IMR-90 (cell line): ENCODE data around the gene GAS7. TPM values are rescaled to one million over a fixed set of nuclear protein-coding genes. Genes with fewer than 3 reads are reported as not detected.

Source experiments
- ATAC-seq: fragments of 200-7000 bp; cut with Tn5 transposase; 2 replicates; pipeline ENCODE4 v1.9.1; 2020; ENCODE audit warnings: low read depth, mild to moderate bottlenecking, moderate library complexity
- BruUV-seq: library from RNA; stranded (reverse); fragments of 400-500 nt; replicated peaks from 2 replicates; lab custom pipeline; 2021; lab: Mats Ljungman, UMichigan
- CTCF ChIA-PET: fragments of 300-600 bp; formaldehyde crosslinking; extraction: SDS; loops from one replicate; lab custom pipeline; 2021; ENCODE audit warnings: antibody characterized with exemption; lab: Yijun Ruan, JAX
- POLR2A ChIA-PET: fragments of 300-600 bp; sonication (Branson Sonifier 250); formaldehyde crosslinking; loops from one replicate; lab custom pipeline; 2022; ENCODE audit warnings: antibody characterized with exemption; ENCODE audit not compliant: unreplicated experiment; lab: Charles Lee
- DNase-seq: peaks from one replicate; pipeline ENCODE4 v3.0.0; 2013
- H2AFZ ChIP-seq: replicated peaks from 2 replicates; pipeline ENCODE3; 2013; ENCODE audit warnings: low read length, mild to moderate bottlenecking; ENCODE audit not compliant: poor library complexity
- H2AK5ac ChIP-seq: 2 replicates; pipeline ENCODE4 v1.6.1; 2013; ENCODE audit warnings: low read depth, low read length, inconsistent platforms
- H2AK9ac ChIP-seq: replicated peaks from 2 replicates; pipeline ENCODE3; 2013; ENCODE audit warnings: mild to moderate bottlenecking, low read depth, low read length, moderate library complexity; ENCODE audit not compliant: poor library complexity
- H2BK120ac ChIP-seq: 2 replicates; pipeline ENCODE4 v1.6.1; 2013; ENCODE audit warnings: low read depth, low read length, inconsistent platforms
- H2BK15ac ChIP-seq: 3 replicates; pipeline ENCODE4 v1.6.1; 2013; ENCODE audit warnings: low read depth, low read length, inconsistent platforms
- H2BK20ac ChIP-seq: 2 replicates; pipeline ENCODE4 v1.6.1; 2013; ENCODE audit warnings: low read depth, mild to moderate bottlenecking, inconsistent platforms, low read length, moderate library complexity
- H2BK5ac ChIP-seq: 2 replicates; pipeline ENCODE4 v1.6.1; 2013; ENCODE audit warnings: mild to moderate bottlenecking, low read depth, low read length, inconsistent platforms; ENCODE audit not compliant: poor library complexity, severe bottlenecking
- H3K14ac ChIP-seq: replicated peaks from 2 replicates; pipeline ENCODE4 v1.6.1; 2013; ENCODE audit warnings: low read depth, low read length, inconsistent platforms
- H3K18ac ChIP-seq: 2 replicates; pipeline ENCODE4 v1.6.1; 2013; ENCODE audit warnings: low read depth, low read length, control low read depth
- H3K23ac ChIP-seq: 2 replicates; pipeline ENCODE4 v1.6.1; 2013; ENCODE audit warnings: low read depth, low read length, inconsistent platforms
- H3K27ac ChIP-seq: 2 replicates; pipeline ENCODE4 v1.5.1; 2013; ENCODE audit warnings: mild to moderate bottlenecking, control low read depth, low read length; ENCODE audit not compliant: insufficient read depth
- H3K27me3 ChIP-seq: 2 replicates; pipeline ENCODE4 v1.6.1; 2013; ENCODE audit warnings: low read length; ENCODE audit not compliant: control insufficient read depth, insufficient read depth
- H3K36me3 ChIP-seq: 2 replicates; pipeline ENCODE4 v1.6.1; 2013; ENCODE audit warnings: low read length, mixed read lengths; ENCODE audit not compliant: control insufficient read depth, insufficient read depth
- H3K4ac ChIP-seq: 2 replicates; pipeline ENCODE4 v1.6.1; 2013; ENCODE audit warnings: low read depth, low read length, inconsistent platforms
- H3K4me1 ChIP-seq: 2 replicates; pipeline ENCODE4 v1.6.1; 2013; ENCODE audit warnings: low read length, mixed read lengths; ENCODE audit not compliant: control insufficient read depth, insufficient read depth
- H3K4me2 ChIP-seq: 2 replicates; pipeline ENCODE4 v1.6.1; 2013; ENCODE audit warnings: low read depth, mild to moderate bottlenecking, control low read depth, low read length, moderate library complexity
- H3K4me3 ChIP-seq: 2 replicates; pipeline ENCODE4 v1.5.1; 2013; ENCODE audit warnings: low read depth, mild to moderate bottlenecking, control low read depth, low read length, moderate library complexity; ENCODE audit not compliant: insufficient read depth
- H3K56ac ChIP-seq: 2 replicates; pipeline ENCODE4 v1.6.1; 2013; ENCODE audit warnings: low read length, inconsistent platforms; ENCODE audit not compliant: insufficient read depth; ENCODE audit errors: extremely low read depth
- H3K79me1 ChIP-seq, 2 experiments: 2 replicates each; pipeline ENCODE4 v1.6.1; 2013; ENCODE audit warnings: low read length in 2 of 2, inconsistent platforms in 1 of 2, low read depth in 1 of 2
- H3K9ac ChIP-seq: 2 replicates; pipeline ENCODE4 v1.6.1; 2013; ENCODE audit warnings: low read depth, low read length, control low read depth
- H3K9me1 ChIP-seq: 2 replicates; pipeline ENCODE4 v1.6.1; 2013; ENCODE audit warnings: low read length, inconsistent platforms; ENCODE audit not compliant: insufficient read depth
- H3K9me3 ChIP-seq: 2 replicates; pipeline ENCODE4 v1.6.1; 2013; ENCODE audit warnings: low read length; ENCODE audit not compliant: control insufficient read depth, insufficient read depth
- H4K20me1 ChIP-seq: 2 replicates; pipeline ENCODE4 v1.6.1; 2013; ENCODE audit warnings: low read length, inconsistent platforms; ENCODE audit not compliant: insufficient read depth
- H4K5ac ChIP-seq: 2 replicates; pipeline ENCODE4 v1.6.1; 2013; ENCODE audit warnings: mild to moderate bottlenecking, low read depth, low read length, control low read depth
- H4K8ac ChIP-seq, 2 experiments: 2 replicates each; pipeline ENCODE4 v1.6.1; 2013; ENCODE audit warnings: low read depth in 2 of 2, low read length in 2 of 2, control low read depth in 1 of 2, inconsistent platforms in 1 of 2
- H4K91ac ChIP-seq: 2 replicates; pipeline ENCODE4 v1.6.1; 2013; ENCODE audit warnings: low read depth, low read length, inconsistent platforms; ENCODE audit not compliant: insufficient read depth
- BHLHE40 ChIP-seq: fragments of 150-350 bp; IDR thresholded peaks from 2 replicates; pipeline ENCODE4 v1.6.1; 2016; ENCODE audit warnings: mild to moderate bottlenecking, low read depth, low read length
- CEBPB ChIP-seq: IDR thresholded peaks from 2 replicates; pipeline ENCODE4 v1.6.1; 2012; ENCODE audit warnings: low read depth, low read length, improper control_type of control experiment
- CHD1 ChIP-seq: IDR thresholded peaks from 2 replicates; pipeline ENCODE4 v1.6.1; 2012; ENCODE audit warnings: low read depth, low read length, improper control_type of control experiment
- CTCF ChIP-seq: conservative IDR thresholded peaks from 2 replicates; pipeline ENCODE4 v1.5.1; 2012; ENCODE audit warnings: mild to moderate bottlenecking, low read depth, low read length, improper control_type of control experiment
- ELK1 ChIP-seq: fragments of 150-350 bp; IDR thresholded peaks from 2 replicates; pipeline ENCODE4 v1.6.1; 2016; ENCODE audit warnings: low read depth, mild to moderate bottlenecking, low read length, moderate library complexity, borderline replicate concordance
- FOS ChIP-seq: fragments of 150-350 bp; IDR thresholded peaks from 2 replicates; pipeline ENCODE4 v1.6.1; 2016; ENCODE audit warnings: low read depth, low read length
- MAFK ChIP-seq: IDR thresholded peaks from 2 replicates; pipeline ENCODE4 v1.6.1; 2012; ENCODE audit warnings: low read depth, low read length, improper control_type of control experiment
- MAZ ChIP-seq: IDR thresholded peaks from 2 replicates; pipeline ENCODE4 v1.6.1; 2012; ENCODE audit warnings: low read depth, mild to moderate bottlenecking, low read length, improper control_type of control experiment, moderate library complexity, borderline replicate concordance
- MXI1 ChIP-seq: IDR thresholded peaks from 2 replicates; pipeline ENCODE4 v1.6.1; 2012; ENCODE audit warnings: low read depth, mild to moderate bottlenecking, low read length, moderate library complexity, borderline replicate concordance
- POLR2A ChIP-seq: IDR thresholded peaks from 2 replicates; pipeline ENCODE4 v1.6.1; 2012; ENCODE audit warnings: mild to moderate bottlenecking, low read depth, low read length
- RAD21 ChIP-seq: IDR thresholded peaks from 2 replicates; pipeline ENCODE4 v1.6.1; 2012; ENCODE audit warnings: low read length, improper control_type of control experiment
- RCOR1 ChIP-seq: IDR thresholded peaks from 2 replicates; pipeline ENCODE4 v1.6.1; 2012; ENCODE audit warnings: mild to moderate bottlenecking, low read length, improper control_type of control experiment; ENCODE audit not compliant: insufficient replicate concordance
- RFX5 ChIP-seq: IDR thresholded peaks from 2 replicates; pipeline ENCODE4 v1.8.0; 2012; ENCODE audit warnings: low read depth, mild to moderate bottlenecking, low read length, moderate library complexity
- SMC3 ChIP-seq: fragments of 150-350 bp; IDR thresholded peaks from 2 replicates; pipeline ENCODE4 v1.6.1; 2016; ENCODE audit warnings: low read depth, mild to moderate bottlenecking, antibody characterized with exemption, low read length, moderate library complexity
- USF2 ChIP-seq: fragments of 150-350 bp; IDR thresholded peaks from 2 replicates; pipeline ENCODE4 v1.6.1; 2017; ENCODE audit warnings: mild to moderate bottlenecking, antibody characterized with exemption, low read length, low read depth
- WGBS, 2 experiments: methylation state at CpG; one replicate each; pipeline versions ENCODE4 v1.1.5 to v1.1.7; 2013; ENCODE audit warnings: missing lambda C conversion rate in 2 of 2; ENCODE audit not compliant: insufficient read length in 1 of 2; ENCODE audit errors: extremely low coverage in 2 of 2; 5-methylcytosine and 5-hydroxymethylcytosine counted together
- dilution Hi-C: fragments of 300-500 bp; cut with HindIII; formaldehyde crosslinking; loops from one replicate; pipeline ENCODE4 v1.14.3; 2018; ENCODE audit warnings: low sequenced_read_pairs; ENCODE audit not compliant: unreplicated experiment
- in situ Hi-C: fragments of 300-500 bp; cut with MboI; formaldehyde crosslinking; loops from 3 replicates; pipeline ENCODE4 v1.14.3; 2019; ENCODE audit warnings: low sequenced_read_pairs, inconsistent platforms, mixed read lengths
- intact Hi-C: fragments of 100-400 bp; cut with micrococcal nuclease; formaldehyde crosslinking; loops from 2 replicates; pipeline ENCODE4 v1.10.0; 2022
- polyA plus RNA-seq, 3 experiments: library from polyadenylated mRNA; depleted of rRNA; stranded (reverse); fragments of >200 nt; gene quantifications; 2 replicates each; pipeline ENCODE4 v1.2.3, GENCODE V29; 2012; ENCODE audit warnings: low replicate concordance in 1 of 3
- total RNA-seq: library from RNA; depleted of rRNA; stranded (reverse); fragments of >200 nt; gene quantifications from 2 replicates; pipeline ENCODE4 v1.2.3, GENCODE V29; 2012

Gene GAS7
- total and polyA plus RNA-seq, 2 of the 4 experiments (the other 2 are of a cell fraction), result 4.6 to 5.0 TPM

GRCh38 chr17:9994761-9995160 is 203.6 kb downstream of the GAS7 start:
- BruUV-seq, result no TSS peak

More at GRCh38 chr17:9994761-9995160, 203.6 kb downstream of the GAS7 start:
- Histone ChIP-seq H3K4ac (no peak overlapping the region), H3K4me1 (no peaks in the 10 kb centered on the region), H2BK120ac (no peak overlapping the region), H3K4me3 (no peak overlapping the region), H2BK20ac (no peak overlapping the region), H4K8ac (no peak overlapping the region), H3K14ac (no peak overlapping the region), H2AK9ac (no peak overlapping the region), H3K27me3 (no peaks in the 10 kb centered on the region), H3K9ac (no peak overlapping the region), H2BK15ac (no peak overlapping the region), H3K9me3 (no peaks in the 10 kb centered on the region), H2AK5ac (no peak overlapping the region), H4K91ac (no peak overlapping the region), H3K18ac (no peak overlapping the region), H2BK5ac (no peak overlapping the region), H3K36me3 (no peaks in the 10 kb centered on the region), H2AFZ (no peak overlapping the region), H3K4me2 (no peak overlapping the region), H3K79me1 (no peaks in the 10 kb centered on the region), H3K27ac (no peak overlapping the region), H4K5ac (no peak overlapping the region), H3K23ac (no peak overlapping the region), H3K56ac (no peak overlapping the region), H3K9me1 (no peaks in the 10 kb centered on the region), H4K20me1 (no peaks in the 10 kb centered on the region)
- dilution Hi-C loops, result no loop called here
- no peak for DNase-seq
- no peak for ATAC-seq
- CTCF ChIA-PET, result interaction anchor here (0.6 kb wide), 2 partner anchors 15 to 75 kb away, joined by 3 to 5 read pairs; no protein-coding TSS in a partner anchor
- POLR2A ChIA-PET, result no interaction called here
- in situ Hi-C loops, result no loop called here
- no CpG with 5 or more reads among the region's 4 CpGs for WGBS, 2 experiments
- intact Hi-C loops, result no loop called here
- no peak for TF ChIP-seq BHLHE40
- no peak for TF ChIP-seq CTCF
- no peak for TF ChIP-seq MAZ
- TF ChIP-seq SMC3, result no peak
- TF ChIP-seq FOS, result no peak
- TF ChIP-seq USF2, result no peak
- no peak for TF ChIP-seq ELK1
- TF ChIP-seq RAD21, result no peak
- TF ChIP-seq RCOR1, result no peak
- TF ChIP-seq CHD1, result no peak
- no peak for TF ChIP-seq MXI1
- TF ChIP-seq CEBPB, result no peak
- no peak for TF ChIP-seq MAFK
- TF ChIP-seq POLR2A, result no peak
- TF ChIP-seq RFX5, result no peak
